AML-193 (cell line): Measurements from ENCODE around the gene TMEM165.

Source experiments
- DNase-seq, 2 experiments: peaks; one replicate each; lab custom pipeline; 2025; lab: John Stamatoyannopoulos, UW

Gene TMEM165

GRCh38 chr4:55458611-55459010, 62.9 kb downstream of the TMEM165 start:
- DNase-seq, result no peak

GRCh38 chr4:55466001-55466400, 70.2 kb downstream of the TMEM165 start:
- no peak for DNase-seq

DNA sequence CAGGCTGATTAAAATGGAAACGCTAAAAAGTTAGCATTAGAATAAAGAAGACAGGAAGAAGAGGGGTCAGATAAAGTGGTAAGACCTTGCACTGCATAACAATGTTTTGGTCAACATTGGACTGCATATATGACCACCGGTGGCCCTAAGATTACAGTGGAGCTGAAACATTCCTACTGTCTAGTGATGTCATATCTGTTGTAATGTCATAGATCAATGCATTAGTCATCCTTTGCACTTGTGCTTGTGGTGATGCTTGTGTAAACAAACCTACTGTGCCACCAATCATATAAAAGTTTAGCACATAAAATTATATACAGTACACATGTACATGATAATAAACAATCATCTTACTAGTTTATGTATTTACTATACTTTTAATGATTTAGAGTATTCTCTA, 73.0 kb downstream of the TMEM165 start:
- no peak for DNase-seq

DNA sequence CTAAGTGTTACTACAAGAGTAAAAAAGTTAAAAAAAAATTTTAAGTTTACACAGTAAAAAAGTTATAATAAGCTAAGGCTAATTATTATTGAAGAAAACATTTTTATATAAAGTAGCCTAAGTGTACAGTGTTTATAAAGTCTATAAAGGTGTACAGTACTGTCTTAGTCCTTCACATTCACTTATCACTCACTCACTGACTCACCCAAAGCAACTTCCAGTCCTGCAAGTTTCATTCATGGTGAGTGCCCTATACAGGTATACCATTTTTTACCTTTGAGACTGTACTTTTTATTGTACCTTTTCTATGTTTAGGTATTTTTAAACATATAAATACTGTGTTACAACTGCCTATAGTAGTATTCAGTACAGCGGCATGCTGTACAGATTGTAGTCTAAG, 74.2 kb downstream of the TMEM165 start:
- DNase-seq, result no peak
